ENCODE data around the gene ARL6IP4. TPM values are rescaled to one million over a fixed set of nuclear protein-coding genes. Genes with fewer than 3 reads are reported as not detected.

Gene ARL6IP4
- total RNA-seq, 2 experiments from 2014 or later, result 140 to 142 TPM

DNA sequence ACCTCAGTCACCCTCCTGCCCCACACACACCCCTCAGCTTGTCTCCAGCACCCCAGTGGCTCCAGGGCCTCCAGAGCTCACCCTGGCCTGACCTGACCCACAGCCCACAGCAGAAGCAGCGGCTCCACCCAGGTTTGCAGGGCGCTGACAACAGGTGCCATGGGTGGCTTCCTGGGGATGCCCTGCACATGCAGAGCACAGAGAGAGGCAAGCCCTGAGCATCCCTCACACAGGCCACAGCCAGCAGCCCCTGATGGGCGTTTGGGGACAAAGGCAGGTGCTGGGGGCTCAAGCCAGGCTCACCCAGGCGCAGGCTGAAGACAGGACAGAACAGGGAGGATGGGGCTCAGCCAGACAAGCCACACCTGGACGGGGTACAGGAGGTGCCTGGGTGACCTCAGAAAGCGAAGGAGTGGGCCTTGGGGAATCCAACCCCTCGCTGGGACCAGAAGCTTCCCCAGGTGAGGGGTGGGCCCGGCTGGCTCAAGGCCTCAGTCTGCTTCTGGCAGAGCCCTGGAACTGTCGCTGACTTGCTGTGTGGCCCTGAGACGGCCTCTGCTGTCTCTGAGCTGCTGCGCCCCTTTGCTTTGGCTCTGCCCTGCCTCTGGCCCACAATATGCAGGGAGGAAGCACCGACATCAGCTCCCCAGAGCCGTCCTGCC is 10.6 kb downstream of the ARL6IP4 start:
- ChIA-PET POLR2A (interaction anchor here (0.5 kb wide), 1 partner anchor 741 kb away, joined by 3 read pairs; no protein-coding TSS in a partner anchor), CTCF (no interaction called here)
- Mint-ChIP-seq H3K27ac (no peak overlapping the region), H3K27me3 (no peaks in the 10 kb centered on the region), H3K4me3 (no peak overlapping the region), H3K9me3 (no peaks in the 10 kb centered on the region), H3K4me1 (ENCODE audit: low read depth) (no peaks in the 10 kb centered on the region), H3K36me3 (ENCODE audit: low read depth) (peaks cover 16% of the 10 kb centered on the region)
- ATAC-seq (ENCODE audit: poor library complexity) (no peak), DNase-seq (no peak)
- no peaks in the 10 kb centered on the region for H3K9me3 ChIP-seq (ENCODE audit: control insufficient read depth in 1 of 2, insufficient read depth in 1 of 2, low read length in 2 of 2)
- no peaks in the 10 kb centered on the region for H3K27me3 ChIP-seq (ENCODE audit: control insufficient read depth in 1 of 2, insufficient read depth in 2 of 2, low read length in 2 of 2)
- no peak overlapping the region for H3K27ac ChIP-seq (ENCODE audit: low read depth in 1 of 2, low read length in 2 of 2)
- TF ChIP-seq, protein P1, sequence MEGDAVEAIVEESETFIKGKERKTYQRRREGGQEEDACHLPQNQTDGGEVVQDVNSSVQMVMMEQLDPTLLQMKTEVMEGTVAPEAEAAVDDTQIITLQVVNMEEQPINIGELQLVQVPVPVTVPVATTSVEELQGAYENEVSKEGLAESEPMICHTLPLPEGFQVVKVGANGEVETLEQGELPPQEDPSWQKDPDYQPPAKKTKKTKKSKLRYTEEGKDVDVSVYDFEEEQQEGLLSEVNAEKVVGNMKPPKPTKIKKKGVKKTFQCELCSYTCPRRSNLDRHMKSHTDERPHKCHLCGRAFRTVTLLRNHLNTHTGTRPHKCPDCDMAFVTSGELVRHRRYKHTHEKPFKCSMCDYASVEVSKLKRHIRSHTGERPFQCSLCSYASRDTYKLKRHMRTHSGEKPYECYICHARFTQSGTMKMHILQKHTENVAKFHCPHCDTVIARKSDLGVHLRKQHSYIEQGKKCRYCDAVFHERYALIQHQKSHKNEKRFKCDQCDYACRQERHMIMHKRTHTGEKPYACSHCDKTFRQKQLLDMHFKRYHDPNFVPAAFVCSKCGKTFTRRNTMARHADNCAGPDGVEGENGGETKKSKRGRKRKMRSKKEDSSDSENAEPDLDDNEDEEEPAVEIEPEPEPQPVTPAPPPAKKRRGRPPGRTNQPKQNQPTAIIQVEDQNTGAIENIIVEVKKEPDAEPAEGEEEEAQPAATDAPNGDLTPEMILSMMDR (IDR thresholded peaks at IDR 0.05), result no peak
- H3K36me3 ChIP-seq (ENCODE audit: insufficient read depth, low read length), result peaks cover 17% of the 10 kb centered on the region
- H3K4me1 ChIP-seq (ENCODE audit: insufficient read depth, low read length), result no peaks in the 10 kb centered on the region
- intact Hi-C loops (cut with DNase I, micrococcal nuclease), result no loop called here
- no peak overlapping the region for H3K4me3 ChIP-seq (ENCODE audit: low read length)

DNA sequence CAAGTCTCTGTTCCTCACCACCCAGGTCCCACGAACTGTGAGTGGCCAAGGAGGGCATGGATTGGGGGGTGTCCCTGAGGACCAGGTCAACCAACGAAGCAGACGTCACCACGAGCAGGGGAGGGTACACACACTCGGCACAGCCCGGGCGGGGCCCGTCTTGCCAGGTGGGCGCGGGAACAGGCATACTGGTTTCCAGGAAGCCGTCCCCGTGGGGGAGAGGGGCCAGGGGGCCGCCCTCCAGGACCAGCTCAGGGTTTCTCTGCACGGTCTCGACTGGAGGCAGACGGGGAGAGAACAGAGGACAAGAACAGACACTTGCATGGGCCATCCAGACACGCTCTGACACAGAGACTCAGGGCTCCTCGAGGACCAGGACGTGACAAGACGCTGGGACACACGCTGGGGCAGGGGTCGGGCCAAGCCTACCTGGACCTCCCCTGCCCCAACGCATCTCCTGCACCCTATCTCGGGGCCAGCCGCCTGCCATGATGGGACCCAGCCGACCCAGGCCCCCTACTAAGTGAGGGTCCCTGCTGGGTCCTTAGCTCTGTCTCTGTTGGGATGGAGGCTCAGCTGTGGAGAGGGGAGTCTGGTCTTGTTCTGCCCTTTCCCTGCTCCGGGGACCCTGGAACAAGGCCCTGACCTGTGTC is 11.3 kb downstream of the ARL6IP4 start:
- intact Hi-C loops (cut with DNase I, micrococcal nuclease), result no loop called here
- ChIA-PET CTCF (no interaction called here), POLR2A (no interaction called here)
- Histone ChIP-seq H3K9me3 (ENCODE audit: control insufficient read depth in 1 of 2, insufficient read depth in 1 of 2, low read length in 2 of 2) (no peaks in the 10 kb centered on the region), H3K27me3 (ENCODE audit: control insufficient read depth in 1 of 2, insufficient read depth in 2 of 2, low read length in 2 of 2) (no peaks in the 10 kb centered on the region), H3K4me3 (ENCODE audit: low read length) (no peak overlapping the region), H3K4me1 (ENCODE audit: insufficient read depth, low read length) (no peaks in the 10 kb centered on the region), H3K27ac (ENCODE audit: low read depth in 1 of 2, low read length in 2 of 2) (no peak overlapping the region), H3K36me3 (ENCODE audit: insufficient read depth, low read length) (peaks cover 23% of the 10 kb centered on the region)
- Mint-ChIP-seq H3K27me3 (no peaks in the 10 kb centered on the region), H3K36me3 (ENCODE audit: low read depth) (peaks cover 16% of the 10 kb centered on the region), H3K27ac (no peak overlapping the region), H3K4me3 (no peak overlapping the region), H3K4me1 (ENCODE audit: low read depth) (no peaks in the 10 kb centered on the region), H3K9me3 (no peaks in the 10 kb centered on the region)
- DNase-seq, result no peak
- TF ChIP-seq, protein P1 (IDR thresholded peaks at IDR 0.05), result no peak
- ATAC-seq (ENCODE audit: poor library complexity), result no peak

DNA sequence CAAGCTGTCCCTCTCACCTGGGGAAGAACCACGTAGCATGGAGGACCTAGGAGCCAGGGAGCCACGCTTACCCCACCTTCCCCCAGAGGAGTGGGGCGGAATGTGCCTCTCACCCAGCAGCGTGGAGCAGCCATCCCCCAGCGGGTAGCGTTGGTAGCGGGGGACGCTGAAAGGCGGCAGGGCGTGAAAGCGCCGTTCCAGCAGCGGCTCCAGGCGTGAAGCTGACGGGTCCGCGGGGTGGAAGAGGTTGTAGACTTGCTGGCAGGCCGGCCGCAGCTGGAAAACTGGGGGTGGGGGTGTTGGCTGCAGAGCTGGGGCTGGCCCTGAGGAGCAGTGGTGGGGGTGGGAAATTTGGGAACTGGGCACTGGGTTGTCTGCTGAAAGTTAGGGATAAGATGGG is 11.9 kb downstream of the ARL6IP4 start:
- DNase-seq, result no peak
- Histone ChIP-seq H3K4me1 (ENCODE audit: insufficient read depth, low read length) (no peaks in the 10 kb centered on the region), H3K9me3 (ENCODE audit: control insufficient read depth in 1 of 2, insufficient read depth in 1 of 2, low read length in 2 of 2) (no peaks in the 10 kb centered on the region), H3K36me3 (ENCODE audit: insufficient read depth, low read length) (peaks cover 21% of the 10 kb centered on the region), H3K4me3 (ENCODE audit: low read length) (no peak overlapping the region), H3K27ac (ENCODE audit: low read depth in 1 of 2, low read length in 2 of 2) (no peak overlapping the region), H3K27me3 (ENCODE audit: control insufficient read depth in 1 of 2, insufficient read depth in 2 of 2, low read length in 2 of 2) (no peaks in the 10 kb centered on the region)
- ATAC-seq (ENCODE audit: poor library complexity), result no peak
- Mint-ChIP-seq H3K9me3 (no peaks in the 10 kb centered on the region), H3K27ac (no peak overlapping the region), H3K4me1 (ENCODE audit: low read depth) (no peaks in the 10 kb centered on the region), H3K27me3 (no peaks in the 10 kb centered on the region), H3K36me3 (ENCODE audit: low read depth) (peaks cover 9% of the 10 kb centered on the region), H3K4me3 (no peak overlapping the region)
- intact Hi-C loops (cut with DNase I, micrococcal nuclease), result no loop called here
- TF ChIP-seq, protein P1 (IDR thresholded peaks at IDR 0.05), result no peak
- CTCF ChIA-PET, result no interaction called here
- POLR2A ChIA-PET, result no interaction called here
